Stimulated activated naive CD8-positive, alpha-beta T cell treated with anti-CD3 and anti-CD28 coated beads, Interleukin-15, Interleukin-2, amounts not matched to agents 100 U/mL and 50 U/mL, for 24 hours (primary cell): Measurements from ENCODE around the gene TOMM22.

Experiments used
- ATAC-seq: fragments of 150-1000 bp; cut with Tn5 transposase; one replicate; pipeline ENCODE4 v1.10.0; 2021
- DNase-seq: peaks from one replicate; pipeline ENCODE4 v3.0.0; 2021

Gene TOMM22

DNA sequence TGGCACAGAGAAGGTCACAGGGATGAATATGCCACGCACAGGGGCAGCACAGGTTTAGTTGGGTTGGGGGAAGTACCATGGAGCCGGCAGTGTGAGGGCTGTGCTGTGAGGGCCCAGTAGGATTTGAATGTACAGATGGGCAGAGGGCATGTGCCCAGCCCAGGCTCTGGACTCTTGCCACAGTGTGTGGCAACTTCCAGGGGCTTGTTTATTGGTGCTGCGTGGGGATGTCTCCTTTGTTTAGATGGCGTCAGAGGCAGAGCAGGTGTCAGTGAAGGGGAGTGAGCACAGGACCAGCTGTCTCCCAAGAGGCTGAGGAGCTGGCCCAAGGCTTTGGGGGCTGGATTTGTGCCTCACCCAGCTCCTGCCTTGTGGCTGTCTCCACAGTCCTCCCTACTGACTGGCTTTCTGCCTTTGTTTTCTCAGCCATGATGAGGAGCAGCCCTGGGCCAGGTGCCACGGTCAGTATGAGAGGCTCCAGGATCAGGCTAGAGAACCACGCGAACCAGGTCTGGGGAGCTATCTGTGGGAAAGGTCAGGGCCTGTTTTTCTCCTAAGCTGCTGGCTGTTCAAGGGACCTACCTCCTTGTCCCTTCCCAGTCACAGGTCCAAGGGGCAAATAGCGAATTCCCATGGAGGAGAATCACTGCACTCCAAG is 52.1 kb downstream of the TOMM22 start:
- no peak for DNase-seq
- no peak for ATAC-seq

DNA sequence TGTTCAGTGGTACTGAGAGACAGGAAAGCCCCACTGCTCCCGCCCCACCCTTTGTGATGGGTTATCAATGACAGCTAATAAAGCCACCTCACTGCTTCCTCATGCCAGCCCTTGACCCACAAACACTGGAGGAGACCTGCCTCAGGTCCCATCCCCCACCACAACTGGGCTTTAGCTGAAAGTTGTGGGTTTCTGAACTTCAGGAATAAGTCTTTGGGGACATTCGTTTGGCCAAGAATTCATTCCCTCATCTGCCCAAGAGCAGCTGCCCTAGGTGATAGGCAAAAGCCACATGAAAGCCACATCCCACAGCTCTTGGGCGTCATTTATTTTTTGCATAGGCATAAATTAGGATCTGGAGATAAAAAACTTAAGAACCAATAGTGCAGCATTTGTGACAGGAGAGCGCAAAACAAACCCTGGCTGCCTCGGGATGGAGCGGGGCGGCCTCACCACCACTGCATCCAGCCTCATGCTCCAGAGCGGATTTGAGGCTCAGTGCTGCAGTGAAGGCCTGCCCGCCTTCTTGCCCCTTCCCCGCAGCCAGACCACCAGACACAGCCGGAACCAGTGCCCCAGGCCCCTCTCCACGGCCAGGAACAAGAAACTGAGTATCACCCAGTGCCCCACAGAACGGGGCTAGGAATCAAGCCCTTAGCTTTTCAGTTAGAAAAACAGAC is 52.8 kb downstream of the TOMM22 start:
- DNase-seq, result no peak
- no peak for ATAC-seq
